ENCODE measurements around the gene VWA1.

- no peak for TF ChIP-seq CHD2 (IDR thresholded peaks at IDR 0.05; ENCODE audit: low read length, partially characterized antibody)
- TF ChIP-seq EP300 (IDR thresholded peaks at IDR 0.05; ENCODE audit: borderline replicate concordance in 1 of 2, low read depth in 1 of 2, low read length in 1 of 2) = no peak
- no peak for TF ChIP-seq CTCF (IDR thresholded peaks at IDR 0.05)
- no peak for TF ChIP-seq MXI1 (IDR thresholded peaks at IDR 0.05; ENCODE audit: low read depth, low read length)
- TF ChIP-seq RXRA (IDR thresholded peaks at IDR 0.05; ENCODE audit: borderline replicate concordance, low read depth) = no peak
- no peak for TF ChIP-seq USF1 (IDR thresholded peaks at IDR 0.05; ENCODE audit: borderline replicate concordance, low read depth)
- no peak for TF ChIP-seq POLR2AphosphoS5 (IDR thresholded peaks at IDR 0.05; ENCODE audit: low read depth, low read length)
- no peak for TF ChIP-seq FOXJ3 (CRISPR knock-in tag; IDR thresholded peaks at IDR 0.05)
These were observed 37.5 kb upstream of the VWA1 start for GRCh38 chr1:1397839-1398523.
